Esophagus squamous epithelium (tissue), 5 donors: ENCODE data around the gene ZNF26. TPM values are rescaled to one million over a fixed set of nuclear protein-coding genes. Genes with fewer than 3 reads are reported as not detected.

ENCODE experiments used
- DNase-seq: peaks from one replicate; lab custom pipeline; 2025; lab: John Stamatoyannopoulos, UW
- H3K27ac ChIP-seq, 4 donors: fragments of 200-600 bp; sonication (generic); one replicate each; pipeline ENCODE4 v1.5.1; 2016 to 2019; ENCODE audit warnings: mild to moderate bottlenecking in 1 of 4
- H3K27me3 ChIP-seq, 4 donors: fragments of 200-600 bp; sonication (generic); 1 replicate in 3 of 4; 2 replicates in 1 of 4; pipeline versions ENCODE4 v1.5.1 to v1.6.0; 2017 to 2021; ENCODE audit warnings: antibody characterized with exemption in 1 of 4
- H3K36me3 ChIP-seq, 3 donors: fragments of 200-600 bp; sonication (generic); one replicate each; pipeline ENCODE4 v1.5.1; 2016 to 2019
- H3K4me1 ChIP-seq, 3 donors: fragments of 200-600 bp; sonication (generic); one replicate each; pipeline ENCODE4 v1.5.1; 2017 to 2019
- H3K4me3 ChIP-seq, 4 donors: fragments of 200-600 bp; sonication (generic); 1 replicate in 3 of 4; 2 replicates in 1 of 4; pipeline ENCODE4 v1.5.1; 2016 to 2019; ENCODE audit warnings: mild to moderate bottlenecking in 2 of 4, moderate library complexity in 1 of 4
- H3K9me3 ChIP-seq, 3 donors: fragments of 200-600 bp; sonication (generic); one replicate each; pipeline ENCODE4 v1.5.1; 2016 to 2019
- POLR2A ChIP-seq, 4 donors: fragments of 450-650 bp; IDR thresholded peaks; one replicate each; pipeline ENCODE4 v1.6.1; 2017; ENCODE audit warnings: antibody characterized with exemption in 4 of 4, mild to moderate bottlenecking in 4 of 4, moderate library complexity in 3 of 4
- WGBS, 2 donors: methylation state at CpG; one replicate each; pipeline ENCODE4 v1.1.5; 2018; 5-methylcytosine and 5-hydroxymethylcytosine counted together
- intact Hi-C: fragments of 100-400 bp; cut with DNase I; formaldehyde crosslinking; loops from one replicate; pipeline ENCODE4 v1.15.0; 2022
- small RNA-seq, 4 donors: library from RNA; depleted of rRNA; stranded (forward); fragments of <200 nt; gene quantifications; one replicate each; pipeline ENCODE3, GENCODE V24; 2016
- total RNA-seq, 4 donors: library from RNA; depleted of rRNA; stranded (reverse); fragments of >200 nt; gene quantifications; one replicate each; pipeline ENCODE4 v1.1.0, GENCODE V29; 2016
- TF ChIP-seq, protein P1 (sequence below), 6 experiments: fragments of 450-650 bp in 4 of 6; fragments of 200-600 bp in 2 of 6; sonication (generic) in 2 of 6; IDR thresholded peaks; one replicate each; pipeline ENCODE4 v1.5.1; 2016 to 2019; ENCODE audit warnings: antibody characterized with exemption in 6 of 6, mild to moderate bottlenecking in 4 of 6, moderate library complexity in 4 of 6
- donor health status: DM: yes; HTN: yes; CAD: no.

ZNF26 gene
- total RNA-seq, 4 donors from 2014 or later: 2.7 to 17.9 (median 5.9) TPM

DNA sequence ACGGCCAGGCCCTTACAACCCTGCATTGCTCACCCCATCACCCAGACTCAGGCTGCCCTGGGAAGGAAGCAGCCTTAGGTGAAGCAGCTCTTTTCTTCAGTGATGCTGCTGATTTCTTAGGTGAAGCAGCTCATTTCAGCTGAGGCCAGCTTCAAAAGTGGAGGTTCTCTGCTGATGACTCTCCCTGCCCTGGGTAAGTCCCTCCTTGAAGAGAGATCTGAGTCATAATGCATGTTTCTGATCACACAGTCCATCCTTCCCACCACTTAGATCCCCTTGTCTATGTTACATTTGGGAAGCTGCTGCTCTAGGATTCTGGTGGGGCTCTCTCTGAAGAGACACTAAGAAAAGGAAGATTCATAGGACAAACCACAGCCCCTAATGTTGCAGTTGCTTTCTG is 77.4 kb downstream of the ZNF26 start:
- no peak for DNase-seq
- Histone ChIP-seq H3K4me3 (peak overlapping the region in 1 of 4 donors; percentile 7), H3K4me1 (no peaks in the 10 kb centered on the region), H3K27me3 (no peaks in the 10 kb centered on the region), H3K27ac (no peak overlapping the region), H3K9me3 (peaks cover 25 to 100% (median 98%) of the 10 kb centered on the region in 3 donors), H3K36me3 (peaks cover 0 to 25% (median 0%) of the 10 kb centered on the region in 3 donors)
- TF ChIP-seq, protein P1, sequence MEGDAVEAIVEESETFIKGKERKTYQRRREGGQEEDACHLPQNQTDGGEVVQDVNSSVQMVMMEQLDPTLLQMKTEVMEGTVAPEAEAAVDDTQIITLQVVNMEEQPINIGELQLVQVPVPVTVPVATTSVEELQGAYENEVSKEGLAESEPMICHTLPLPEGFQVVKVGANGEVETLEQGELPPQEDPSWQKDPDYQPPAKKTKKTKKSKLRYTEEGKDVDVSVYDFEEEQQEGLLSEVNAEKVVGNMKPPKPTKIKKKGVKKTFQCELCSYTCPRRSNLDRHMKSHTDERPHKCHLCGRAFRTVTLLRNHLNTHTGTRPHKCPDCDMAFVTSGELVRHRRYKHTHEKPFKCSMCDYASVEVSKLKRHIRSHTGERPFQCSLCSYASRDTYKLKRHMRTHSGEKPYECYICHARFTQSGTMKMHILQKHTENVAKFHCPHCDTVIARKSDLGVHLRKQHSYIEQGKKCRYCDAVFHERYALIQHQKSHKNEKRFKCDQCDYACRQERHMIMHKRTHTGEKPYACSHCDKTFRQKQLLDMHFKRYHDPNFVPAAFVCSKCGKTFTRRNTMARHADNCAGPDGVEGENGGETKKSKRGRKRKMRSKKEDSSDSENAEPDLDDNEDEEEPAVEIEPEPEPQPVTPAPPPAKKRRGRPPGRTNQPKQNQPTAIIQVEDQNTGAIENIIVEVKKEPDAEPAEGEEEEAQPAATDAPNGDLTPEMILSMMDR (IDR thresholded peaks at IDR 0.05): no peak
- no peak for TF ChIP-seq POLR2A (IDR thresholded peaks at IDR 0.05)
- intact Hi-C loops: loop anchor here (2.0 kb wide), 1 partner anchor 39 kb away; no protein-coding TSS in a partner anchor
- 100% methylated on average over 1 of the region's 1 CpG for WGBS, 2 donors

DNA sequence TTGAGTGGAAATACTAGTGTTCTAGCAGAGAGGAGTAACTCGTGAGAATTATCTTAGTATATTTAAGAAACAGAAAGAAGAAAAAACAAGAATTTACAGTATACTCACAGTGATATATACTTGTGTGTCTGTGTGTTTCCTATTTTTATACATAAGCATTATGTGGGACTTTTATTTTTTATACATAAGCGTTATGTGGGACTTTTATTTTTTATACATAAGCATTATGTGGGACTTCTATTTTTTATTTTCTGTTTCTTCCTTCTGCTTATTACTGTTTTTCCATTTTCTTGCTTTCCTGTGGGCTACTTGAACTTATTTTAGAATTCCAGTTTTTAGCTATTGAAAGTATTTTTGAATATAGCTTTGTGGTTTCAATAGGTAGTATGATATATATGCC is 87.7 kb downstream of the ZNF26 start:
- H3K27ac ChIP-seq: no peak overlapping the region
- peaks cover 5 to 98% (median 84%) of the 10 kb centered on the region in 3 donors for H3K9me3 ChIP-seq
- no peak for DNase-seq
- no peaks in the 10 kb centered on the region for H3K27me3 ChIP-seq
- TF ChIP-seq POLR2A (IDR thresholded peaks at IDR 0.05): no peak
- TF ChIP-seq, protein P1 (IDR thresholded peaks at IDR 0.05): no peak
- no peak overlapping the region for H3K4me3 ChIP-seq
- no peaks in the 10 kb centered on the region for H3K36me3 ChIP-seq
- intact Hi-C loops: no loop called here
- WGBS, 2 donors: 85 to 89% methylated on average over 2 of the region's 2 CpGs
- no peaks in the 10 kb centered on the region for H3K4me1 ChIP-seq

Small RNA genes lying within 50 kb of the gene (small RNA-seq; reads per million reads assigned to genes)
- 0 reads per million in 4 donors for gene RNU4ATAC12P

Other genes starting within 250 kb of the ZNF26 start
- gene ANKLE2, start 224.5 kb upstream of the ZNF26 start, total RNA-seq: 10 to 100 TPM; 26.4 to 73.5 (median 57.7) TPM
- 10 to 100 TPM; 37.0 to 62.2 (median 54.0) TPM for gene GOLGA3, start 157.5 kb upstream of the ZNF26 start, total RNA-seq
- gene CHFR, start 98.8 kb upstream of the ZNF26 start, total RNA-seq: 10 to 100 TPM; 19.0 to 37.9 (median 35.8) TPM
- gene ZNF605, start 30.1 kb upstream of the ZNF26 start, total RNA-seq: 10 to 100 TPM in 1 of 4 donors, 1 to 10 TPM in 3; 3.2 to 10.1 (median 5.1) TPM
- gene ZNF84, start 51.1 kb downstream of the ZNF26 start, total RNA-seq: 10 to 100 TPM in 1 of 4 donors, 1 to 10 TPM in 3; 5.3 to 21.2 (median 6.6) TPM
- 10 to 100 TPM in 2 of 4 donors, 1 to 10 TPM in 2; 3.9 to 17.5 (median 8.7) TPM for gene ZNF140, start 94.6 kb downstream of the ZNF26 start, total RNA-seq
- 1 to 10 TPM in 3 of 4 donors, under 1 TPM in 1; 0.53 to 3.2 (median 1.2) TPM for gene ZNF891, start 143.9 kb downstream of the ZNF26 start, total RNA-seq
- gene ZNF10, start 144.3 kb downstream of the ZNF26 start, total RNA-seq: 1 to 10 TPM; 2.2 to 5.9 (median 4.1) TPM
- gene ZNF268, start 195.1 kb downstream of the ZNF26 start, total RNA-seq: 10 to 100 TPM in 3 of 4 donors, 1 to 10 TPM in 1; 9.8 to 21.0 (median 15.7) TPM
- not detected for gene ANHX, start 249.5 kb downstream of the ZNF26 start, total RNA-seq